Body of pancreas (tissue), 4 donors: ENCODE results near the gene IFRD2. TPM values are rescaled to one million over a fixed set of nuclear protein-coding genes. Genes with fewer than 3 reads are reported as not detected.
"Not testable (repeated sequence)": the region's sequence is repeated elsewhere in the genome, so short reads cannot be mapped to it uniquely, and the experiment has no call there.

Source experiments
- ATAC-seq: fragments of 150-250 bp; one replicate; pipeline ENCODE4 v1.9.1; 2016
- DNase-seq, 4 donors: peaks; one replicate each; pipeline ENCODE4 v3.0.0-alpha.2; 2019
- H3K27ac ChIP-seq, 4 donors: fragments of 200-600 bp; sonication (generic); 1 replicate in 3 of 4; 2 replicates in 1 of 4; pipeline versions ENCODE4 v1.5.1 to v1.6.1; 2016 to 2019; ENCODE audit warnings: mild to moderate bottlenecking in 1 of 4, mixed read lengths in 1 of 4, moderate library complexity in 1 of 4
- H3K27me3 ChIP-seq, 2 donors: fragments of 200-600 bp; sonication (generic); one replicate each; pipeline ENCODE4 v1.6.0; 2016; ENCODE audit warnings: mild to moderate bottlenecking in 1 of 2
- H3K36me3 ChIP-seq, 2 donors: fragments of 200-600 bp; sonication (generic); replicated peaks in 1 of 2; 2 replicates each; pipeline ENCODE4 v1.5.1; 2016; ENCODE audit warnings: low read depth in 2 of 2; ENCODE audit not compliant: insufficient read depth in 1 of 2
- H3K4me1 ChIP-seq: fragments of 200-600 bp; sonication (generic); one replicate; pipeline ENCODE4 v1.6.0; 2016
- H3K4me3 ChIP-seq, 2 donors: fragments of 200-600 bp; sonication (generic); 1 replicate in 1 of 2; 2 replicates in 1 of 2; pipeline ENCODE4 v1.5.1; 2016 to 2019
- H3K9me3 ChIP-seq, 3 donors: fragments of 200-600 bp; sonication (generic); 1 replicate in 2 of 3; 2 replicates in 1 of 3; pipeline ENCODE4 v1.5.1; 2016
- POLR2A ChIP-seq, 3 donors: fragments of 450-650 bp; IDR thresholded peaks; one replicate each; pipeline ENCODE4 v1.6.1; 2016; ENCODE audit warnings: antibody characterized with exemption in 3 of 3, mild to moderate bottlenecking in 2 of 3
- WGBS, 2 donors: methylation state at CpG; one replicate each; pipeline ENCODE4 v1.1.5; 2017; 5-methylcytosine and 5-hydroxymethylcytosine counted together
- intact Hi-C: fragments of 100-400 bp; cut with DNase I; formaldehyde crosslinking; loops from one replicate; pipeline ENCODE4 v1.15.1; 2023
- total RNA-seq, 2 donors: library from RNA; depleted of rRNA; stranded (reverse); fragments of >200 nt; gene quantifications; one replicate each; pipeline ENCODE4 v1.1.0, GENCODE V29; 2016
- TF ChIP-seq, protein P1 (sequence below), 7 experiments: fragments of 450-650 bp in 4 of 7; fragments of 200-600 bp in 3 of 7; sonication (generic) in 3 of 7; IDR thresholded peaks; one replicate each; pipeline ENCODE4 v1.5.1; 2016 to 2019; ENCODE audit warnings: antibody characterized with exemption in 7 of 7

The IFRD2 gene
- total RNA-seq, 2 donors from 2014 or later = 75.8 to 103 TPM

GRCh38 chr3:50288387-50289007 is 3.7 kb downstream of the IFRD2 start:
- Histone ChIP-seq H3K9me3 (no peaks in the 10 kb centered on the region), H3K4me1 (peaks cover 24% of the 10 kb centered on the region), H3K27ac (no peak overlapping the region), H3K36me3 (peaks cover 4 to 20% of the 10 kb centered on the region in 2 donors), H3K27me3 (no peaks in the 10 kb centered on the region), H3K4me3 (no peak overlapping the region)
- intact Hi-C loops = no loop called here
- DNase-seq (peak in 1 of 4 donors; percentile 6), ATAC-seq (no peak)
- WGBS, 2 donors = 88 to 93% methylated on average over 3 to 23 of the region's 23 CpGs
- no peak for TF ChIP-seq POLR2A (IDR thresholded peaks at IDR 0.05)
- TF ChIP-seq, protein P1, sequence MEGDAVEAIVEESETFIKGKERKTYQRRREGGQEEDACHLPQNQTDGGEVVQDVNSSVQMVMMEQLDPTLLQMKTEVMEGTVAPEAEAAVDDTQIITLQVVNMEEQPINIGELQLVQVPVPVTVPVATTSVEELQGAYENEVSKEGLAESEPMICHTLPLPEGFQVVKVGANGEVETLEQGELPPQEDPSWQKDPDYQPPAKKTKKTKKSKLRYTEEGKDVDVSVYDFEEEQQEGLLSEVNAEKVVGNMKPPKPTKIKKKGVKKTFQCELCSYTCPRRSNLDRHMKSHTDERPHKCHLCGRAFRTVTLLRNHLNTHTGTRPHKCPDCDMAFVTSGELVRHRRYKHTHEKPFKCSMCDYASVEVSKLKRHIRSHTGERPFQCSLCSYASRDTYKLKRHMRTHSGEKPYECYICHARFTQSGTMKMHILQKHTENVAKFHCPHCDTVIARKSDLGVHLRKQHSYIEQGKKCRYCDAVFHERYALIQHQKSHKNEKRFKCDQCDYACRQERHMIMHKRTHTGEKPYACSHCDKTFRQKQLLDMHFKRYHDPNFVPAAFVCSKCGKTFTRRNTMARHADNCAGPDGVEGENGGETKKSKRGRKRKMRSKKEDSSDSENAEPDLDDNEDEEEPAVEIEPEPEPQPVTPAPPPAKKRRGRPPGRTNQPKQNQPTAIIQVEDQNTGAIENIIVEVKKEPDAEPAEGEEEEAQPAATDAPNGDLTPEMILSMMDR (IDR thresholded peaks at IDR 0.05) = no peak

DNA sequence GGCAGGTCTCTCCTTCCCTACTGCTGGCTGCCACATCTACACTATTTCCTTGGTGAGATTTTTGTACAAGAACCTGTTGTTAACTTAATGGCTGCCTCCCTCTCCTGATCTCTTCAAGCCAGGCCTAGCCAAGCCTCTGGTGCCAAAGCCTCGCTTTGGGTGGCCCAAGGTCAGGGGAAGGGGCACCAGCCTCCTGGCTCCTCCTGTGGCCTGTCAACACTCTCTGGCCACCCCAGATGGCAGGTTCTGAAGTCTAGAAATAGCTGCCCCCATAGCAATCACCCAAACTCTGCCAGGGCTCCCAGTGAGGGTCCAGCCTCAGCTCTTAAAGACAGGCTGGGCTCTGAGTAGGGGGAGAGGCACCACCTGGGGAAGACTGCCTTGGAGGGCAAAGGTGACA is 5.0 kb downstream of the IFRD2 start:
- ATAC-seq (no peak), DNase-seq (no peak)
- Histone ChIP-seq H3K27me3 (no peaks in the 10 kb centered on the region), H3K9me3 (no peaks in the 10 kb centered on the region), H3K27ac (no peak overlapping the region), H3K4me1 (peaks cover 13% of the 10 kb centered on the region), H3K4me3 (no peak overlapping the region), H3K36me3 (peaks cover 4 to 20% of the 10 kb centered on the region in 2 donors)
- intact Hi-C loops = no loop called here
- 50% methylated on average over 1 of the region's 1 CpG; no CpG with 5 or more reads in 1 of the 2 donors for WGBS, 2 donors
- TF ChIP-seq, protein P1 (IDR thresholded peaks at IDR 0.05) = no peak
- no peak for TF ChIP-seq POLR2A (IDR thresholded peaks at IDR 0.05)

- no peak for TF ChIP-seq POLR2A (IDR thresholded peaks at IDR 0.05)
- TF ChIP-seq, protein P1 (IDR thresholded peaks at IDR 0.05) = no peak
- ATAC-seq (no peak), DNase-seq (no peak)
- Histone ChIP-seq H3K4me1 (peaks cover 13% of the 10 kb centered on the region), H3K27me3 (no peaks in the 10 kb centered on the region), H3K27ac (no peak overlapping the region), H3K4me3 (no peak overlapping the region), H3K36me3 (peaks cover 4 to 20% of the 10 kb centered on the region in 2 donors), H3K9me3 (no peaks in the 10 kb centered on the region)
- 85 to 90% methylated on average over 8 to 28 of the region's 28 CpGs for WGBS, 2 donors
- intact Hi-C loops = no loop called here
These were observed 5.7 kb downstream of the IFRD2 start for GRCh38 chr3:50286322-50287227.

DNA sequence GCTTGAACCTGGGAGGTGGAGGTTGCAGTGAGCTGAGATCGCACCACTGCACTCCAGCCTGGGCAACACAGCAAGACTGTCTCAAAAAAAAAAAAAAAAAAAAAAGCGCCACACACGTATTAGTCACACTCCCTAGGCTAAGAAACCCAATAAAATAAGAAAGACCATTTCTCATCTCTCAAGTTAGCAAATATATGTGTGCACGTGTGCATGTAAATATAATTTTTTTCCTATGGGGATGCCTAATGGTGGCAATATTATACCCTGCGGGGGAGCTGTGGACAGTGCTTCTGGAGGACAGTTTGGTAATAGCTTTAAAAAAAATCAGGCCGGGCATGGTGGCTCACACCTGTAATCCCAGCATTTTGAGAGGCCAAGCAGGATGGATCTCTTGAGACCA is 8.1 kb downstream of the IFRD2 start:
- ATAC-seq, H3K4me3 ChIP-seq, H3K27ac ChIP-seq, H3K4me1 ChIP-seq, H3K9me3 ChIP-seq, H3K27me3 ChIP-seq, intact Hi-C loops, DNase-seq: not testable (repeated sequence)
- H3K36me3 ChIP-seq = peaks cover 0 to 10% of the 10 kb centered on the region in 2 donors
- 90 to 92% methylated on average over 6 of the region's 6 CpGs for WGBS, 2 donors

DNA sequence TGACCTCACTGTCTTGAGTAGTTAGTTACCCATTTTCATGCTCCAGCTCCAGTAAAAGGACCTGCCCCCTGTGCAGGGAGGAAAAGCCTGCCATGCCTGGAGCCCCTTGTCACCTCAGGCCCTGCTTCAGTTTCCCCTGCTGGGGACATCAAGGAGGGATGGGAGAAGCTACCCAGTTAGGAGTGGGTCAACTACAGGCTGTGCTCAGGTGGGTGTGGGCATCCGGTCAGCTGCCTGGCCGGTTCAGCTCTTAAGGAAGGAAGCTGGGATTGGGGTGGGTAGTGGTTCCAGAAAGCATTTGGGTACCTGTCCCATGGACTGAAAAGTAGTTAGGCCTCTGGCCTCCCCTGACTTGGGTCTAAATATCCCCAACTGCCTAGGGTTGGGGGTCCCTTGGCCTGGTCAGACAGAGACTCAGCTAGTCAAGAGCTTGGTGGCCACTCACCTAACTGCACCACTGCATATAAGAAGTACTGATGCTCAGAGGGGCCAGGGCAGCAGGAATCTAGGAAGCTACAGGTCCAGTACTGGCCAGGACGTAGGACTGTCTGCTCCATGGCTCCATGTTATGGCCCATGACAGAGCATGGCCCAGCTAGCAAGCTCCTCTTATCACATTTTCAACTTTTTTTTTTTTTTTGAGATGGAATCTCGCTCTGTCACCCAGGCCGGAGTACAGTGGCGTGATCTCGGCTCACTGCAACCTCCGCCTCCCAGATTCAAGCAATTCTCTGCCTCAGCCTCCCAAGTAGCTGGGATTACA is 12.8 kb downstream of the IFRD2 start:
- peaks cover 2% of the 10 kb centered on the region for H3K4me1 ChIP-seq
- no peaks in the 10 kb centered on the region for H3K27me3 ChIP-seq
- H3K27ac ChIP-seq = no peak overlapping the region
- no peak for ATAC-seq
- no peaks in the 10 kb centered on the region for H3K36me3 ChIP-seq
- WGBS, 2 donors = 85 to 93% methylated on average over 8 of the region's 8 CpGs
- H3K9me3 ChIP-seq = no peaks in the 10 kb centered on the region
- intact Hi-C loops = loop anchor here (10.0 kb wide), 1 partner anchor 85 kb away; the partner anchor contains the start of gene GNAT1
- no peak overlapping the region for H3K4me3 ChIP-seq
- no peak for TF ChIP-seq POLR2A (IDR thresholded peaks at IDR 0.05)
- TF ChIP-seq, protein P1 (IDR thresholded peaks at IDR 0.05) = no peak
- no peak for DNase-seq
